Jurkat, Clone E6-1 (cell line): ENCODE results near the gene FRMD8.
"Not testable (repeated sequence)": the region's sequence is repeated elsewhere in the genome, so short reads cannot be mapped to it uniquely, and the experiment has no call there.

Experiments
- DNase-seq: peaks from one replicate; pipeline ENCODE4 v3.0.0-alpha.2; 2011; ENCODE audit warnings: low read depth, low spot score
- H3K4me3 ChIP-seq: 2 replicates; pipeline ENCODE4 v1.5.1; 2011; ENCODE audit warnings: mild to moderate bottlenecking, low read length, control low read depth, moderate library complexity

FRMD8 gene

GRCh38 chr11:65404638-65405339, 18.4 kb downstream of the FRMD8 start:
- H3K4me3 ChIP-seq, result no peak overlapping the region
- DNase-seq, result no peak

DNA sequence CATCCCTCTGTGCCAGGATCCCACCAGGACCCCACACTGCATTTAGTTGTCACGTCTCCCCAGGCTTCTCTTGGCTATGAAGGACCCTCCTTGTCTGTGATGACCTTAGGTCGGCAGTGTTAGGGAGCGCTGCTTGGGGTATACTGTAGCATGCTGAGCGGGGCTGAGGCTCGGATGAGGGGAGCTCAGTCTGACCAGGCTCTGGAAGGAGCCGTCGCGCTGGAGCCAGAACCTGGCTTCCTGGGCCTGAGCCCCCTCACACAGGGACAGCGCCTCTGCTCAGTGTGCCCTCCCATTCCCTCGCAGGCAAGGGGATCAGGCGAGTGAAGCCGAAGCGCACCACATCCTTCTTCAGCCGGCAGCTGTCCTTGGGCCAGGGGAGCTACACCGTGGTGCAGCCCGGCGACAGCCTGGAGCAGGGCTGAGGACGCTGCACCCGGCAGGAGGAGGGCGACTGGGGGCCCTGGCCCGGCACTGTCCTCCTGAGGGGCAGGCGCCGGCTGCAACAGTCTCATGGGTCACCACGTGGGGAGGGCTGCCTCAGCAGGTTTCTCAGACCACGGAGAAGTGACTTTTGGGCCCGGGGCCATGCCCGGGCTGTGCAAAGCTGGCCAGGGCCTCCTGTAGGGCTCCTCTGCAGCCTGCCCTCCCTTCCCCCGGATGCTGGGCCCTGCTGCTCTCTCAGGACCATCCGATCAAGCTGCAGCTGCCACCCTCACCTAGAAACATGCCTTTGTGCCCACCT, 24.7 kb downstream of the FRMD8 start:
- no peak overlapping the region for H3K4me3 ChIP-seq
- DNase-seq, result no peak

- no peak for DNase-seq
- no peak overlapping the region for H3K4me3 ChIP-seq
Measured at GRCh38 chr11:65411681-65412070, 25.2 kb downstream of the FRMD8 start.

GRCh38 chr11:65412271-65413076, 26.0 kb downstream of the FRMD8 start:
- no peak overlapping the region for H3K4me3 ChIP-seq
- DNase-seq, result no peak

GRCh38 chr11:65413077-65413664, 26.7 kb downstream of the FRMD8 start:
- not testable (repeated sequence) for DNase-seq, H3K4me3 ChIP-seq

- no peak for DNase-seq
- no peak overlapping the region for H3K4me3 ChIP-seq
Measured at GRCh38 chr11:65414776-65415498, 28.5 kb downstream of the FRMD8 start.

DNA sequence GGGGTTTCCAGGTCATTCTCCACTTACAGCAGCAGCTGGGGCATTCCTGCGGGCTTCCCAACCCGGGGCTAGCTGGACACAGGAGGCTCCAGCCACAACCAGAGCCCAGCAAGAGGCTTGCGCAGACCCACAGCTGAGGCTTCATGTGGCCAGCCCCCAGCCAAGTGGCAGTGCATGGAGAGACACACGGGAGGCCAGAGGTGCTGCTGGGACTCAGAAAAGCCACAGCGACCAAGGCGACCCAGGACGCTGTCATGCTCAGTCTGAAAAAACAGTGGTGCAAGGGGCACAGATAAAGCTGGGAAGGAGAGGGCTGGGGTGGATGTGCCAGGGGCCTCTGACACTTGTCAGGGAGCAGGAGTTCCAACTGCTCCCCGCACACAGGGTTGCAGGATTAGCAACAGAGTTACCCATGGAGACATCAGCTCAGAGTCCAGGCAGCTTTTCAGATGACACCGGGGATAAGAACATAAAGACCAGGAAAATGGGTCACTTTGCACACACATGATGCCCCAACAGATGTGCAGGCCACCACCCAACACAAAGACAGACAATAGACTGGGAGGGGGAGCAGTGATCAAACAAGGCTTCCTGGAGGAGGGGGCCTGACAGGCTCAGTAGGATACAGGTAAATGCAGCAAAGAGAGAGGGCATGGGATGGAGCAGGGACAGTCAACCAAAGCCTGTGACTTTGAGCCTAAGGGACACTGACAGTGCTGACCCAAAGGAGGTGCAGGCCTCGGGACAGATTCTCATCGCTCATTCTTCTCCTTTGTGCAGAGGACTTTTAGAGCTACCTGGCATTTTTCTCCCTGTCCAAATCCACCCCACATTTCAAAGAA, 29.3 kb downstream of the FRMD8 start:
- H3K4me3 ChIP-seq, result peak overlapping the region; percentile 34
- DNase-seq, result no peak

DNA sequence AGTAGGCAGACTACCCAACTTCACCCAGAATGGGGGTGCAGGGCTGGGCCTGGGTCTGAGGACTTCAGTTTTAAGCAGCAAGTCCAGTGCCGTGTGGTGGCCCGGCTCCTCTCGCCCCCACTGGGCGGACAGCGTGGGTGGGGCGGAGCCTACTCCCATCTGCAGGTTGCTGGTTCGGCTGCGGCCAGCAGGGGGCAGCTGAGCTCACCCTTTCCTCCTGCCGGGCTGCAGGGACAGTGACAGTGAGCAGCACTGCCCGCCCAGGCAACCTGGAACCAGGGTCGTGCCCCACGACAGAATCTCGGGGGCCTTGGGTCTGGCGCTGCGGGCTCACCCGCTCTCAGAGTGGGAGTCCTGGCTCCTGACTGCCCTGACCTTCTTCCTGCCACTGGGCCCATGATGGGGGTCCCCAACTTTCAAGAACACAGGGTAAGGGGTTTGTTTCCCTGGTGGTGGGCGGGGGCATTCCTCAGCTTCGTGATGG, 29.9 kb downstream of the FRMD8 start:
- peak; percentile 70 for DNase-seq
- peak overlapping the region; percentile 34 for H3K4me3 ChIP-seq

- DNase-seq, result no peak
Measured at GRCh38 chr11:65416841-65417701, 30.6 kb downstream of the FRMD8 start.

DNA sequence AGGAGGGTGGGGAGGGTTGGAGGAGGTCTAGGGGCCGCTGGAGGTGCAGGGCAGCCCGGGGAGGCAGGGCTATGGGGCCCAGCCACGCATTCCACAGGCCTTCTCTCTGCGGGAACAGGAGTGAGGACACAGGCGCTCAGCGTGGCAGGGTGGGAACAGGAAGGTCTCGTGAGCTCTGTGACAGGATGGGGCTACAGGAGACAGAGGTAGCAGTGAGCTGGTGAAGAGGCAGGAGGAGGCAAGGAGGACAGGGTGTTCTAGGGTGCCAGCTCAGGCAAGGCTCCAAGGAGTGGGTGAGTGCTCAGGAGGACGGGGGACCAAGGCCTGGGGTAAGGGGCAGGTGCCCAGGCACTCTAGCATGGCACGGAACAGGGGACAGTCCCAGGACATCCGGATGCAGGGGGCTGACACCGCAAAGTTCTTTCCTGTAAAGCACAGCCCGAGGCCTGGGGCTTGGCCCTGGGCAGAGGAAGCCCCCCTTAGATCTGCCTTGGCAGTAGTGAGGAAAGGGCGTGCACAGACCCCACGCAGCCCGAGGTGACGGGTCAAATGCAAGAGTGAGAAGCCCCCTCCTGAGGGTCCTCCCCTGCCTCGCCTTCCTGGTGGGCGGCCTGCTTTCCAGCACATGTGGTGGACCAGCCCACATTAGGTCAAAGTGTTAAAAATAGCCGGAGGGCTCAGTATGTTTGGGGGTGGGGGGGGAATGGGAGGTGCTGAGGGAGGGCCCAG, 31.4 kb downstream of the FRMD8 start:
- H3K4me3 ChIP-seq, result peak overlapping the region; percentile 63; the same call in 1 of the 2 replicates
- no peak for DNase-seq

More at GRCh38 chr11:65416841-65417701, 30.6 kb downstream of the FRMD8 start:
- H3K4me3 ChIP-seq, result no peak overlapping the region; the same call in 1 of the 2 replicates

DNA sequence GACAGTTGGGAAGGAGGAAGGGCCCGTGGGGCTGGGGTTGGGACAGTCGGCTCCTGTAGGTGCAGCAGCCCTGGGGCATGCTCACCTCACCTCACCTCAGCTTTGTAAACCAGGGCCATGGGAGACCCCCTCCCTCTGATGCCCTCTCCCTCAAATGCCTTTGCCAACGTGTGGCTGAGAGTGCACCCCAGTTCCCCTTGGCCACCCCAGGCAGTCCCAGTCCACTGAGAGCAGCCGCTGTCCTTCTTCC, 31.9 kb downstream of the FRMD8 start:
- peak overlapping the region; percentile 63 for H3K4me3 ChIP-seq

GRCh38 chr11:65418681-65419459, 32.4 kb downstream of the FRMD8 start:
- peak overlapping the region; percentile 63 for H3K4me3 ChIP-seq
- DNase-seq, result peak; percentile 87

More for the DNA sequence above, 31.9 kb downstream of the FRMD8 start:
- no peak for DNase-seq

DNA sequence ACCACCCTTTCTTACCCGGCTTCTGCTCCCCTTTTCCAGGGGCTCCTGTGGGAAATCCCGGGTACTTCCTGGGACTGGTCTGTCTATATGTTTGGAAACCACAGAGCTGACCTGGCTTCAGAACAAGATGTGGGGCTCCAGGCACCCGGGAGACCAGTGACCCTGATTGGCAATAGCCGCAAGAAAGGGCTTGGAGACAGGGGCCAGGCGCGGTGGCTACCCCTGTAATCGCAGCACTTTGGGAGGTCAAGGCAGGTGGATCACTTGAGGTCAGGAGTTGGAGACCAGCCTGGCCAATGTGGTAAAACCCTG, 33.0 kb downstream of the FRMD8 start:
- peak overlapping the region; percentile 63 for H3K4me3 ChIP-seq
- DNase-seq, result no peak

DNA sequence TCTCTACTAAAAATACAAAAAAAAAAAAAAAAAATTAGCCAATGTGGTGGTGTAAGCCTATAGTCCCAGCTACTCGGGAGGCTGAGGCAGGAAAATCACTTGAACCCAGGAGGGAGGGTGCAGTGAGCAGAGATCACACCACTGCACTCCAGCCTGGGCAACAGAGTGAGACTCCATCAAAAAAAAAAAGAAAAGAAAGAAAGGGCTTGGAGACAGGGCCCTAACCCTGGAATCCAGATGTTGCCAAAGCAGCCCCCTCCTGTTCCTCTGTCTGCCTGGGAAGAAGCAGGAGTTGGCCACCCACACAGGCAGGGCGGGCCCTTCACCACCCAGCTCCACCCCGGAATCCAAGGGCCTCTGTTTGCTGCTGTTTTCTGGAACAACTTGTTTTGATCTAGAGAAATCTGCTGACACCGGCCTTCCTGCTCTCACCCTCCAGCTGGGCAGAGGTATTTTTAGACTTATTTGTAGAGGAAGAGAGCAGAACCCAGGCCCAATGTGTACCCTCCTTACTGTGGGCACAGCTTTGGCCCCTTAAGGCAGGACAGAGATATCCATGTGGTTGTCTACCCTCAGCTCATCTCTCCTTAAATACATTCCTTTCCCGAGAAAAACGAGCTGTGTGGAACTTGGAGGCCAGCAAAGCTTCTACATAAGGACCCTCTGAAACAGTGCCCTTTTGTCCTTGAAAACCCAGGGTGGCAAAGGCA, 33.5 kb downstream of the FRMD8 start:
- H3K4me3 ChIP-seq, result peak overlapping the region; percentile 63

GRCh38 chr11:65420506-65420905, 34.1 kb downstream of the FRMD8 start:
- DNase-seq, result no peak
- no peak overlapping the region; the same call in 1 of the 2 replicates for H3K4me3 ChIP-seq

More for the DNA sequence above, 33.5 kb downstream of the FRMD8 start:
- no peak for DNase-seq
